SH-SY5Y (cell line): ENCODE results near the gene RAPGEF3.

Source experiments
- GATA2 ChIP-seq: IDR thresholded peaks from 2 replicates; pipeline ENCODE4 v1.6.1; 2011; ENCODE audit warnings: mild to moderate bottlenecking, low read depth, low read length
- GATA3 ChIP-seq: IDR thresholded peaks from 2 replicates; pipeline ENCODE4 v1.6.1; 2011; ENCODE audit warnings: low read depth, mild to moderate bottlenecking, low read length, moderate library complexity

GRCh38 chr12:47789712-47790489 is 31.2 kb upstream of the RAPGEF3 start:
- TF ChIP-seq GATA2 = no peak
- TF ChIP-seq GATA3 = no peak
